HuH-7.5 (cell line): ENCODE data around the gene GYS2.

Experiments
- DNase-seq: peaks from one replicate; pipeline ENCODE4 v3.0.0; 2011; ENCODE audit warnings: low spot score

The GYS2 gene

GRCh38 chr12:21502164-21502496 lies 102.5 kb downstream of the GYS2 start:
- DNase-seq: no peak

- peak; percentile 84 for DNase-seq
These were observed 103.1 kb downstream of the GYS2 start, which contains the start of the genes GOLT1B and RECQL for GRCh38 chr12:21501258-21502163. Gene GOLT1B, plus strand, starts transcription at chr12:21501789. Its CDS starts 135 bp downstream, at chr12:21501924. Gene RECQL, minus strand, starts transcription at chr12:21501635. Its CDS starts 2,065 bp downstream, at chr12:21499570.

- no peak for DNase-seq
These were observed 103.8 kb downstream of the GYS2 start for GRCh38 chr12:21500786-21501257.

GRCh38 chr12:21499765-21500164 lies 104.9 kb downstream of the GYS2 start:
- no peak for DNase-seq
